Stomach (tissue), 9 donors: ENCODE measurements around the gene COA1. TPM values are rescaled to one million over a fixed set of nuclear protein-coding genes. Genes with fewer than 3 reads are reported as not detected.

ENCODE experiments used
- DNase-seq, 2 donors: peaks; one replicate each; pipeline versions ENCODE4 v3.0.0 to v3.0.0-alpha.2; 2013 to 2019
- H3K27ac ChIP-seq, 5 donors: fragments of 200-600 bp in 4 of 5; sonication (generic) in 4 of 5; one replicate each; pipeline ENCODE4 v1.5.1; 2013 to 2019; ENCODE audit warnings: mild to moderate bottlenecking in 1 of 5, moderate library complexity in 1 of 5
- H3K27me3 ChIP-seq, 3 donors: fragments of 200-600 bp; sonication (generic); one replicate each; pipeline ENCODE4 v1.5.1; 2017 to 2019; ENCODE audit warnings: mixed run types in 1 of 3
- H3K36me3 ChIP-seq, 4 donors: fragments of 200-600 bp; sonication (generic); 1 replicate in 3 of 4; 2 replicates in 1 of 4; pipeline ENCODE4 v1.5.1; 2016 to 2019
- H3K4me1 ChIP-seq, 4 donors: fragments of 200-600 bp; sonication (generic); one replicate each; pipeline ENCODE4 v1.5.1; 2016 to 2019
- H3K4me3 ChIP-seq, 4 donors: fragments of 200-600 bp; sonication (generic) in 3 of 4; one replicate each; pipeline ENCODE4 v1.5.1; 2016 to 2019; ENCODE audit warnings: mild to moderate bottlenecking in 1 of 4
- H3K9me3 ChIP-seq, 4 donors: fragments of 200-600 bp; sonication (generic); one replicate each; pipeline ENCODE4 v1.5.1; 2016 to 2019
- CTCF ChIP-seq, 7 experiments: fragments of 450-650 bp in 4 of 7; fragments of 200-600 bp in 3 of 7; sonication (generic) in 3 of 7; IDR thresholded peaks; one replicate each; pipeline ENCODE4 v1.5.1; 2016 to 2019; ENCODE audit warnings: antibody characterized with exemption in 7 of 7, control low read depth in 2 of 7, mild to moderate bottlenecking in 1 of 7
- EP300 ChIP-seq: sonication (generic); formaldehyde crosslinking; IDR thresholded peaks from one replicate; pipeline ENCODE4 v1.6.1; 2017; ENCODE audit warnings: antibody characterized with exemption
- POLR2A ChIP-seq, 4 donors: fragments of 450-650 bp; IDR thresholded peaks; one replicate each; pipeline ENCODE4 v1.6.1; 2016; ENCODE audit warnings: antibody characterized with exemption in 4 of 4, control low read depth in 2 of 4, mild to moderate bottlenecking in 1 of 4, moderate library complexity in 1 of 4
- POLR2AphosphoS5 ChIP-seq, 3 donors: sonication (generic); formaldehyde crosslinking; IDR thresholded peaks; one replicate each; pipeline ENCODE4 v1.6.1; 2016; ENCODE audit warnings: antibody characterized with exemption in 3 of 3
- WGBS, 5 donors: extraction: QIAGEN DNeasy Blood & Tissue Kit in 3 of 5; methylation state at CpG; one replicate each; pipeline versions ENCODE4 v1.1.5 to v1.1.7; 2013 to 2018; 5-methylcytosine and 5-hydroxymethylcytosine counted together
- intact Hi-C: fragments of 100-400 bp; cut with DNase I; formaldehyde crosslinking; loops from one replicate; pipeline ENCODE4 v1.15.1; 2023; ENCODE audit warnings: low total_unique reads
- polyA plus RNA-seq, 3 donors: library from polyadenylated mRNA; stranded (reverse); fragments of 200-250 nt; gene quantifications; one replicate each; pipeline ENCODE4 v1.2.3, GENCODE V29; 2013
- total RNA-seq, 5 donors: library from RNA; depleted of rRNA; stranded (reverse); fragments of >200 nt; gene quantifications; one replicate each; pipeline versions ENCODE4 v1.1.0 to v1.2.3, GENCODE V29; 2014 to 2016
- donor health status: healthy with polysubstance abuse.
- donor health status: Bipolar disorder and iron deficiency.
- donor health status: healthy.

COA1 gene
- total and polyA plus RNA-seq, 8 donors: 13.9 to 184 (median 69.9) TPM

- intact Hi-C loops: loop anchor here (10.0 kb wide), 1 partner anchor 68 kb away; no protein-coding TSS in a partner anchor
- peak in 1 of 2 donors; percentile 23 for DNase-seq
- TF ChIP-seq CTCF (IDR thresholded peaks at IDR 0.05) (no peak), EP300 (no peak), POLR2AphosphoS5 (IDR thresholded peaks at IDR 0.05) (peak in 1 of 3 donors; percentile 36)
- H3K9me3 ChIP-seq: no peaks in the 10 kb centered on the region
- H3K4me1 ChIP-seq: peaks cover 5 to 22% (median 13%) of the 10 kb centered on the region in 4 donors
- no peaks in the 10 kb centered on the region for H3K36me3 ChIP-seq
- no peak overlapping the region for H3K4me3 ChIP-seq
- no peaks in the 10 kb centered on the region for H3K27me3 ChIP-seq
- WGBS, 5 donors: 80 to 91% (median 85%) methylated on average over 1 of the region's 1 CpG
- no peak overlapping the region for H3K27ac ChIP-seq
These were observed 27.2 kb upstream of the COA1 start for GRCh38 chr7:43756368-43757072.

- intact Hi-C loops: loop anchor here (10.0 kb wide), 1 partner anchor 70 kb away; no protein-coding TSS in a partner anchor
- Histone ChIP-seq H3K9me3 (no peaks in the 10 kb centered on the region), H3K4me3 (no peak overlapping the region), H3K27me3 (peaks cover 0 to 7% (median 0%) of the 10 kb centered on the region in 3 donors), H3K4me1 (peaks cover 5 to 14% (median 9%) of the 10 kb centered on the region in 4 donors), H3K27ac (no peak overlapping the region), H3K36me3 (no peaks in the 10 kb centered on the region)
- DNase-seq: no peak
- WGBS, 5 donors: 79 to 92% (median 80%) methylated on average over 4 of the region's 4 CpGs
- TF ChIP-seq POLR2A (IDR thresholded peaks at IDR 0.05): no peak
- no peak for TF ChIP-seq POLR2AphosphoS5 (IDR thresholded peaks at IDR 0.05)
- TF ChIP-seq EP300: no peak
- no peak for TF ChIP-seq CTCF (IDR thresholded peaks at IDR 0.05)
These were observed 25.3 kb upstream of the COA1 start for GRCh38 chr7:43754596-43754995.

GRCh38 chr7:43753843-43754242 lies 24.5 kb upstream of the COA1 start:
- DNase-seq: no peak
- WGBS, 5 donors: 74 to 87% (median 84%) methylated on average over 3 of the region's 3 CpGs
- Histone ChIP-seq H3K36me3 (no peaks in the 10 kb centered on the region), H3K4me3 (no peak overlapping the region), H3K27ac (no peak overlapping the region), H3K4me1 (peaks cover 5 to 7% (median 6%) of the 10 kb centered on the region in 4 donors), H3K9me3 (no peaks in the 10 kb centered on the region), H3K27me3 (peaks cover 0 to 8% (median 0%) of the 10 kb centered on the region in 3 donors)
- TF ChIP-seq EP300: no peak
- intact Hi-C loops: loop anchor here (10.0 kb wide), 1 partner anchor 71 kb away; no protein-coding TSS in a partner anchor

- WGBS, 5 donors: 85 to 100% (median 88%) methylated on average over 1 of the region's 1 CpG
- Histone ChIP-seq H3K9me3 (no peaks in the 10 kb centered on the region), H3K27ac (no peak overlapping the region), H3K27me3 (peaks cover 0 to 8% (median 0%) of the 10 kb centered on the region in 3 donors), H3K4me3 (no peak overlapping the region), H3K4me1 (peaks cover 5 to 7% (median 6%) of the 10 kb centered on the region in 4 donors), H3K36me3 (no peaks in the 10 kb centered on the region)
- intact Hi-C loops: loop anchor here (10.0 kb wide), 1 partner anchor 71 kb away; no protein-coding TSS in a partner anchor
- no peak for DNase-seq
- TF ChIP-seq POLR2A (IDR thresholded peaks at IDR 0.05): no peak
- no peak for TF ChIP-seq EP300
- TF ChIP-seq POLR2AphosphoS5 (IDR thresholded peaks at IDR 0.05): no peak
- TF ChIP-seq CTCF (IDR thresholded peaks at IDR 0.05): no peak
These were observed 24.0 kb upstream of the COA1 start for GRCh38 chr7:43753271-43753810.
